HG03442 (cell line): ENCODE measurements around the gene EXD3.

Experiments
- ATAC-seq: cut with Tn5 transposase; IDR thresholded peaks from one replicate; pipeline ENCODE4 v1.9.1; 2021; ENCODE audit warnings: mild to moderate bottlenecking, moderate library complexity; ENCODE audit not compliant: unreplicated experiment

The EXD3 gene

DNA sequence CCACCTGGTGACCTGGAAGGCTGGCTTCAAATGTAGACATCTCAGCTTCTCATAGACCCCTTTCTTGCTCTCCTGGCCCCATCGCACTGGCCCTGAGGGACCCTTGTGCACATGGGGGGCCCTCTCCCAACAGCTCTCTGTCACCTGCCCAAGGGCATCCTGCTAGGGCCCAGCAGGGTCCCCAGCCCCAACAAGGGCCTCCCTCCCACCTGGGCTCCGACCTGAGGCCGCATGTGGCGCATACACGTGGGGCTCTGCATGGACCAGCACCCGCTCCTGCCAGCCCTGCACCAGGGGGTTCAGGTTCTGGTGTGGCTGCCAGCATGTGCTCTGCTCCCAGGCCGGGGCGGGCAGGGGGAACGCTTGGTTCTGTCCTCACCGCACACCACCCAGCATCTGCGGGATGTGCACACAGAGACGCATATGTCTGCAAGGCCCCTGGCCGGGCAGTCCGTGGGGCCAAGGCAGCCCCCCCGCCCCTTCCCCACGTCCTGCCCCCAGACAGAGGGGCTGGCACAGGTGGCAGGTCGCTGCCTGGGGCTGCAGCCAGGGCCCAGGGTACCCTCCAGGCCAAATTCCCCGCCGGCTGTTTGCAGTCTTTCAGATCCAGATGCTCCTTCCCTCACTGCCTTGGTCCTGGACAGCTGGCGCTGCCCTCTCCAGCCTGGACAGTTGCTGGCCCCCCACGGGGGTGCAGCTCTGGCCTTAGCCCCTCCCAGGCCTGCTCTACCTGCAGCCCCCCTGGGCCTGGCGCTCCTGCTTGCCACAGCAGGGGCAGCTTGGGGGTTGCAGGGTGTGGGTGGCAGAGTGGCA, 103.0 kb downstream of the EXD3 start:
- ATAC-seq: no peak

DNA sequence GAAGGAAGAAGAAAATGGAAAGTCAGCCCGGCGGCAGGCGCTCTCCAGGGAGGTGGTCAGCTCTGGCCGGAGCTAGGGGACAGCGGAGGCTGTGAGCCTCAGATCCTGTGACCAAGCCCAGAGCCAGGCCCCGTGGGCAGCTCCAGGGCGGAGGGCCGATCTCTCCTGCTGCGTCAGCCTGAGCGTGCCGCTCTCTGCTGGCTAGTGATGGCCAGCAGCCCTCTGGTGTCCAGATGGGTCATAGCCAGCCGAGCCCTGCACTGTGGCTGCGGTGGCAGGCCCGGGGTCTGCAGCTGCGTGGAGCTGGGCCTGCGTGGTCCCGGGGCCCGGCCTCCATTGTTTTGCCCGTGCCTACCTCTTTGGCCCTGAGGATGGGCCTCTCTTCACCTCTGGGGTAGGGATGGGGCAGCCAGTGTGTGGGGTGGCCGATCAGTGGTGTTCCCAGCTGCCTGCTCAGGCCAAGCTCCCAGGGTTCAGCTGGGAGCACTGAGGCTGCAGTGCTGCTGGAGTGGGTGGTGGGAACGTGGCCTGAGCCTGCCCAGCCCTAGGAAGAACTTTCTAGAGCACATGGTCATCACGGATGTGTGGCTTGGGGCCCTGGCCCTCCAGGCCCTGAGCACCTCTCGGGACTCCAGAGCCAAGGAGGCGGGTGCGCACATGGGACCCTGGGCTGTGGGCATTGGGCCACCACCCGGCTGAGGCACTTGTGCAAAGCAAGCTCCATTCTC, 103.8 kb downstream of the EXD3 start:
- ATAC-seq: no peak

DNA sequence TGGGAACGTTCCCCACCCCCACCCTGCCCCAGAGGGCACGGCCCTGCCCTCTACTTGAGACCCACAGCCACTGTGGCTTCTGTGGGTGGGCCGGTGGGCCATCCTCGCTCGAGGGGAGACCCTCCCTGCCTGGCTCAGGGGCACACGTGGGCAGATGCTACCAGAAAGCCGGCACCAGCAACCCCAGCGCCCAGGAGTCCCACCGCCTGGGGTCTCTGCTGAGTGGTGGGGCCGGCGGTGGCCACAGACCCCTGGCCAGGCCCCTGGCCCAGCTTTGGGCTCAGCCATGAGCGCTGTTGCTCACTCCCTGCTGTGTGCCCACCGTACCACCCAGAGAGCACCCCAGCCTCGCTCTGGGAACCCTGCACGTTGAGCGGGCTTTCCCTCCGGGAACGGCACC, 104.4 kb downstream of the EXD3 start:
- no peak for ATAC-seq

DNA sequence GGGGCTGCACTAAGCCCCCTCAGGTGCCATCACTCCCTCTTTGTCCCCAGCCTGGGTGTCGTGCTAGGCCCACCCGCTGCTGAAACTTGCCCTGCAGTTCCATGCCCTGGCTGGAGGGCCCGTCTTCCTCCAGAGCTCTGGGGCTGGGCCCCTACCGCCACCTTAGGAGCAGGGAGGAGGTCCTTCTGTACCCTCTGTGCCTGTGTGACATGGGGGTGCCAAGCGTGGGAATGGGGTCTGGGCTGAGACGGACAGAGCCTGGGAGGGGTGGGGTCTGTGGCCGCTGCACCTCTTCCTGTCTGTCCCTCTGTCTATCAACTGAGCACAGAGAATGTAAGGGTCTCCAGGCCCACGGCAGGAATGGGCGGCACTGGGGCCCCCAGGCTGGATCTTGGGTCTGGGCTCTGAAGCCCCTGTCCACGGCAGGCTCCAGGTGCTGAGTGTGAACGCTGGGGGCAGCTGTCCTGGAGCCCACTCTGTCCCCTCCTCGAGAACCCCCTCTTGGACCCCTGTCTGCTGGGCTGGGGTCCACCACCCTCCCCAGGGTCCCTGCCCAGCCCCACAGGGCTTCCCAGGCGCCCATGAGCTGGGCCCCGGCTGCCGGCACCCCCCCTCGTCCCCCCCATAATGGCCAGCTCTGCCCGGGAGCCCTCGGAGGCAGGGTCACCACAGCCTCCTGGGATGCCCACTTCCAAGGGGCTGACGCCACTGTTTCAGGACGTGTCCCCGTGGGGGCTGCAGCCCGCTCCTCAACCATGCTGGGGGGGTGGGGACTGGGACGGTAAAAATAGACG, 105.0 kb downstream of the EXD3 start:
- no peak for ATAC-seq

DNA sequence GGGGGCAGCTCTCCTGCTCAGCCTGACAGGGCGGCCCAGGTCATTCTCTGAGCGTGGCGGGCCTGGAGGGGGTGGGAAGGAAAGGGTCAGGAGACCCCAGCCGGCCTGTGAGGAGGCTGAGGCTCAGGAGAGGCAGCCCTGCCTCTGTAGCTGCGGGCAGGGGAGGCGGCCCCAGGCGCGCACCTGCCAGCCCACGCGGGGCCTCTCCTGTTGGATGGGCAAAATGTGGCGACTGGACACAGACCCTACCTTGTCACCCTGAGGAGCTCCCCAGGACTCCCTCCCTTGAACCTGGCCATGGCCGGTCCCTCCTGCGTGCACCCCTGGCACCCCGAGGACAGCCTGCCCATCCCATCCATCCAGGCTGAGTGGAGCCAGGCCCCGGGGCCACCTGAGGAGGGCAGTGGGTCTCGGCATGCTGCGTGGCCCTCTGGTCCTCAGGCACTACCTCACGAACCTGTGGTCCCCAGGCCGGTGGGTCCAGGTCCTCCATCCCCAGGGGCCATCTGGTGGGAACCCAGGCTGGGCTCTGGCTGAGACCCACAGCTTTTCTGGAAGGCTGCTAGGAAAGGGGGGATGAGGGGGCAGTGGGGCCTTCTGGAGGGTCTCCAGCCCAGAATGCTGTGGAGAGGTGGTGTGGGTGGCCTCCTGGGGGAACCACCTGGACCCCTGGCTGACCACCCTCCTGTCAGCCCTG, 105.8 kb downstream of the EXD3 start:
- ATAC-seq: no peak

DNA sequence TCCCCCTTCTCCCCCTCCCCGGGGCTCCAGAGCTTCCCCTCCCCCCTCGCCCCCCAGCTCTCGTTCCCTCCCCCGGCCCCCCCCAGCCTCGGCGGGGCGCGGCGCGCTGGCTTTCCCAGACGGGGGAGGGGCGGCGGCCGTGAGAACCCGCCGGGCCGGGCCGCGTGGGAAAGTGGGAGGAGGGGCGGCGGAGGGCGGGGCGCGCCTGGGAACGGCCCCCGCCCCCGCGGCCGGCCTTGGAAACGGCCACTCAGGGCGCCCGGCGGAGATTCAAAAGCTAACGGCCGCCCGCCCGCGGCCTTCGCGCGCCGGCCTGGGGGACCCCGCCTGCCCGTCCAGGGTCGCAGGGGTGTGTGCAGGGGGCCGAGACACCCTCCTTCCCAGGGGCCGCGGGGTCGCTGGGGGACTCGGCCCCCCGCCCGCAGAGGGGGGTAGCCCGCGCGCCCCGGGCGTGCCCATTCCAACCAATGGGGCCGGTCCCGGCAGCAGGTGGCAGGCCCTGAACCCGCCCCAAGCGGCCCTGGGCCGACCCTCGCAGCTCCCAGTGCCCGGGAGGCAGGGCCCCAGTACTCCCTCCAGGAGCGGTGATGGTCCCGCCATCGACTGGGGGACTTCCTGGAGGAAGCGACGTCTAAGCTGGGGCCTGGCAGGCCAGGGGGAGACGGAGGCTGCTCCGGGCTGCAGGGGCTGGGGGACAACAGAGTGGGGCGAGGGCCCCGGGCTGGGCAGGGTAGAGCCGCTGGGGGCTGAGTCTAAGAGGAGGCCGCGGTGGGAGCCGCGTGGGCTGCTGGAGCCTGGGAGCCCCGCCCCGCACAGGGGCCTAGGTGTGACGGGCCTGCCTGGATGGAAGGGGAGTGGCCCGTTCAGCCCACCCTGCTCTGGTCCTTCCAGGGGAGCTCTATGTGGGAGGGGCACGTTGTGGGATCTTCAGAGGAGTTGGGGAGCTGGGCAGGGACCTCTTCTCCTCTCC, 106.7 kb downstream of the EXD3 start:
- no peak for ATAC-seq

DNA sequence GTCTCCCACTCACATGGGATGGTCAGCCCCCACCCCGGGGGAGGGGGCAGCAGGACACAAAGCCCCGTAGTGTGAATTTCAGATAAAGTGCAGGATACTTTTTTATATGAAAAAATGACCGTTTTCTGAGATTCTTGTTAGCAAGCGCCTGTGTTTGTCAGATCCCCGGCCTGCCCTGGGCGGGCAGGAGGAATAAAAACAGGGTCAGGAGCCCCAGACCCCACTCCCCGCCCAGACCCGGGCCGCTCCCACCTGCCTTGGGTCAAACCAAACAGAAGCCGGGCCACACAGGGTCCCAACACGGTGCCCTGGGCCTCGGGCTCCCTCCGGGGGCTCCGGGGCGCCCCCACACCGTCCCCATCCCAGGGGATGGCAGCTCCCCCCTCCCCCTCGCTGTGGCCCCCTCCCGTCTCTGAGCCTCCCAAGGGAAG, 107.4 kb downstream of the EXD3 start:
- no peak for ATAC-seq

DNA sequence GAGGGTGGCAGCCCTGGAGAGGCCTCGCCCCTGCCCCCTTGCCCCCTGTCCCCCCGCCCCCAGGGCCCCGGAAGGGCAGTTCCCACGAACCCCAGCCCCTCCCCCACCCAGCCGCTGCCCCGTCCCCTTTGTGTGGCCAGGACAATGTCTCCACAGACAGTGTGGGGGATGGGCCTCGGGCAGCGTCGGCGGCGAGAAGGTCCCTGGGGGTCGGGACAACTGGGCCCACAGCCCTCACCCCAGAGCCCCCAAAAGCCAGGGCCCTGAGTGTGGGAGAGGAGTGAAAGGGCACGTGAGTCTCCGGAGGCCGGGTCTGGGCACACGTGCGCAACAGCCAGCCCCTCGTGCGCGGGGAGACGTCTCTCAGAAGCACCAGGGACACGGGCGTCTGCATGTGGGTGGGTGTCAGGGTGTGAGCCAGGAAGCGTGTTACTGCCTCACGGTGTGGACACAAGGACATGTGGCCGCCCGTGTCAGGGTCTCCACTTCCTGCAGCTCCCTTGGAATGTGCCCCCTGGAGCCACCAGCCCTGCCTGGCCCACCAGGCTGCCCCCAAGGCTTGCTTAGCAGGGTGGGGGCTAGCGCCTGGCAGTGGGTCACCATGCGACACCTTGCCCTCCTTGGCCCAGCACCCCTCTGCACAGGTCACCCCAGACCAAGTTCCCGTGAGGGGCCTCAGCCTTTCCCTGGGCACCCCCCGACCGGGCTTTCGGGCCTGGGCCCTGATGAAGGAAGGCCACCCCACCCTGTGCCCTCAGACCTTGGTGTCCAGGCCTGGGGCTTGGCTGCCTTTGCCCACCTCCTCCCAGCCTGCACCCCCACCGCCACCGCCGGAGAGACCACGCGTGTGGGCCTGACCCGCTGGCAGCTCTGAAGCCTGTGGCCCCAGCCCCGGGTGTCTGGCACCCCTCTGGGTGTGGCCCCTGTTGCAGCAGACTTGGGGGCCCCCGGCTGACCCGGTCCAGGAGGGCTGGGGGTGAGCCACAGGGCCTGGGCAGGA, 108.1 kb downstream of the EXD3 start:
- no peak for ATAC-seq

DNA sequence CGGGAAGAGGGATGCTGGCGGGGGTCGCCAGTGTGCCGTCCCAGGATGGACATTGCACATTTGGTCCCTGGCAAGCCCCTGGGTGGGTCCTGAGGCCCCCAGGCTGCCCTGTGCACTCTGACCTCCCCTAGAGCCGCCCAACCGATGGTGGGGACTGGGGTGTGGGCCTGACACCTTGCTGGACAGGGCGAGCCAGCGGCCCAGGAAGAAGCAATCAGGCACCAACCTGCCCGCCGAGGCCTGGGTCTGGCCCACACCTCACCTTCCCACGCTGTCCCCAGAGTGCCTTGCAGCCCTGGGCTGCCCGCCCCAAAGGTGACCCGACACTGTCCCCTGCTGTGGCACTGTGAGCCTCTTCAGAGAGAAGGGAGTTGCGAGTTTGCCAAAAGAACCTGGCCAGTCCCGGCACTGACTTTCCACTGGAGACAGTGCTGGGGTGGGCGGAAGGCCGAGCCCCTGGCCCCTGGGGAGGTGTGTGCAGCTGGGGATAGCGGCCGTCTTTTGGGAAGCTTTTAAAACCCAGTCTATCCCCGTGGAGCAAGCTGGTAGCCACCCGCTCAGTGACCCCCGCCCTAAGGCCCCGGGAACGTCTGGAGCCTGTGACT, 108.9 kb downstream of the EXD3 start:
- ATAC-seq: no peak

DNA sequence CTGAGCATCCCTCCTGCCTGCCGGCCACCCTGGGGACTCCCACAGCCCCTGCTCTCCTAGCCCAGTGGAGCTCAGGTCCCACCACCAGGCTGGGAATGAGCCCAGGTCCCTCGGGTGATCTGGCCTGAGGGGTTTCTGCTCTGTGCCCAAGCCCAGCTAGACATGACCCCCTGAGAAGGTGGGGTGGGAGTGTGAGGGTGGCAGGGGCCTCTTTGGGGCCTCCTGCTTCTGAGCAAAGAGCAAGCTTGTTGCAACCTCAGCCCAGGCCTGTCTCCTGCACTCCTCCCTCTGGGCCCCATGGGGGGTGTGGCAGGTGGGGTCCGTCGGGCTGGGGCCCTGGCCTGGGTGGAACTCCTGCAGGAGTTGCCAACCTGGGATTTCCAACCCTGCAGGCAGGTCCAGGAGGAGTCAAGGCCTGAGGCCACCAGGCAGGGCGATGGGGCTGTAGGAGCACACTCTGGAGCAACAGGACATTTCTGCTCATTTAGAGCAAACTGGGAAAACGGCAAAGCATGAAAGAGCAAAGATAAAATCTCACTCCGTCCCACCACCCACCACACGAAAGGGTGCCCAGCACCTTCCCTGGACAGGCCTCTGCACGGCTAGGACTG, 109.5 kb downstream of the EXD3 start:
- no peak for ATAC-seq

DNA sequence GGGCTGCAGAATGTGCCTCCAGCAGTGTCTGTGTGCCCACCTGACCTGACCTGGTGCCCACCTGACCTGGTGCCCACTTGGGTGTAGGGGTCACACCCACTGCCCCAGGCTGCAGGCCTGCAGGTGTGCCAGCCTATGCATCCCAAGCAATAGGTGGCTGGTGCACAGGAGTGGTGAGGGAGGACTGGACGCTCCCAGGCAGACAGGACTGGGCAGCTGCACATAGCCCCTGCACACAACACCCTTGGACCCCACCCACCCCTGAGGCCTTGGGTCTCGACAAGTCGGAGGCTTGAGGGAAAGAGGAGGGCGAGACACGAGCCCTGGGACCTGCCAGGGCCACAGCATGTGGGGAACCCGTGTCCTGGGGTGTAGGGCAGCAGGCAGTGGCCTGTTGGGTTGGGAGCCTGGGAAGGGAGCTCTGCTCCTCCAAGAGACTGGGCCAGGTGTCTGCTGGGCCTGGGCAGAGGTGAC, 110.1 kb downstream of the EXD3 start:
- ATAC-seq: no peak

DNA sequence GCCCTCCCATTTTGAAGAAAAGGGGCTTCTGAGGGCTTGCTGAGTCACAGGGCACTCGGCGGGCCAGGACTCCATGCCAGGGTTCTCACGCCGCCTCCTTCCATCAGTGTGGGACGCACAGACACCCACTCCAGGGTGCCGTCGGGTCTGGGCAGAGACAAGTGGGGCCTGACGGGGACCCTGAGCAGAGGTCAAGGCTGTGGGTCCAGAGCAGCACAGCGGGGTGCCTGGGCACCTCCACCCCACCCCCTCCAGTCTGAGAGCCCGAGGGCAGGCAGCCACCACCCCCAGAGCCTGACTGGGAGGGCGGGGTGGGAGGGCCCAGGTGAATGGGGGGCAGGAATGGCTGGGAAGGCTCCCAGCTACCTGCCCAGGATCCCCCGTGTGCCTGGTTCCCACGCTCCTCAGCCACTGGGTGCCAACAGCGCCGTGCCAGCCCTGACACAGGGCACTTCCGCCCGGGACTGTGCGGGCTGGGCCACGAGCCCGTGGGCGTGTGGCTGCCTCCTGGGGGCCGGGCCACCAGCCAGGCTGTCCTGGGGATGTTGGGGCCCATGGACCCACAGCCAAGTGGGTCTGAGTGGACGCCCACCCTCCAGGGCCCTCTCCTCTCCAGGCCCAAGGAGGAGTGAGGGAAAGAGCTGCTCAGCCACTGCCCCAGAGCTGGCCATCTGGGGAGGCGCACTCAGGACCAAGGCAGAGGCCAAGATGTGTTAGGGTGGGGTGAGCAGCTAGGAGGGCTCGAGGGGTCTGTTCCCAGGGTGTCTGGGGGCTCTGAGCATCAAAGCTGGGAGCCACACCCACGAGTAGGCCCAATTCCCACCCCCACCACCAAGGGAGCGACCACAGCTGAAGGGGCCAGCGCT, 110.7 kb downstream of the EXD3 start:
- no peak for ATAC-seq

DNA sequence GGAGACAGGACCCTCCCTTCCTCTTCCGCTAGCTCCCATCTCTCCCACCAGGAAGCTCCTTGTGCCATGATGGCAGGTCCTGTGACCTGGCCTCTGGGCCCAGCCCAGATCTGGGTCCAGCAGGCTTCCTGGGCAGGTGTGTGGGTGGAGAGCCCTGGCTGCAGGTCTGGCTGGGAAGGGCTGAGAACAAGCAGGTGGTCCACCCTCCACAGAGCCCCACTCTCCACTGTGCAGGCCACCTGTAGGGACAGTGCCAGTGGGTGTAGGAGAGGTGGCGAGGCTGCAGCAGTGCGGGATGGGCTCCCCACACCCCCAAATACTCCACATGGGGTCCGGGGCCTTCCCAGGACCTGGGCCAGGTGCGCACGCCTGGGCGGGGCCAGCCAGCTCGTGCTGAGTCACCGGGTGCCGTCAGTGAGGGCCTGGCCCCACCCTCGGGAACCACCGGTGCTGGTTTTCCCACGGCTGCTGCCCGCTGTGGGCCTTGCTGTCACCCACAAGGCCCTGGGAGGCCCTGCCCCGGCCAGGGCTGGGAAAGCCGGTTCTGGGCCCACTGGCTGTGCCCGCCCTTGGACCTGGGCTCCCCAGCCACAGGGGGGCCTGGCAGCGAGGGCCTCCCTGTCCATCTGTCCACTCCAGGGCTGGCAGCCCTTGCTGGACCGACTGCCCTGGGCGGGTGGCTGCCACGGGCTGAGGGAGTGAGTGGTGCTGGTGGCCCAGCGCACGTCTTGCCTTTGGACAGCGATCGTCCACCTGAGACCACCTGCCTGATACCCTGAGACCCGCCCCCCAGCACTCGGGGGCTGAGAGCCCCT, 111.6 kb downstream of the EXD3 start:
- no peak for ATAC-seq

DNA sequence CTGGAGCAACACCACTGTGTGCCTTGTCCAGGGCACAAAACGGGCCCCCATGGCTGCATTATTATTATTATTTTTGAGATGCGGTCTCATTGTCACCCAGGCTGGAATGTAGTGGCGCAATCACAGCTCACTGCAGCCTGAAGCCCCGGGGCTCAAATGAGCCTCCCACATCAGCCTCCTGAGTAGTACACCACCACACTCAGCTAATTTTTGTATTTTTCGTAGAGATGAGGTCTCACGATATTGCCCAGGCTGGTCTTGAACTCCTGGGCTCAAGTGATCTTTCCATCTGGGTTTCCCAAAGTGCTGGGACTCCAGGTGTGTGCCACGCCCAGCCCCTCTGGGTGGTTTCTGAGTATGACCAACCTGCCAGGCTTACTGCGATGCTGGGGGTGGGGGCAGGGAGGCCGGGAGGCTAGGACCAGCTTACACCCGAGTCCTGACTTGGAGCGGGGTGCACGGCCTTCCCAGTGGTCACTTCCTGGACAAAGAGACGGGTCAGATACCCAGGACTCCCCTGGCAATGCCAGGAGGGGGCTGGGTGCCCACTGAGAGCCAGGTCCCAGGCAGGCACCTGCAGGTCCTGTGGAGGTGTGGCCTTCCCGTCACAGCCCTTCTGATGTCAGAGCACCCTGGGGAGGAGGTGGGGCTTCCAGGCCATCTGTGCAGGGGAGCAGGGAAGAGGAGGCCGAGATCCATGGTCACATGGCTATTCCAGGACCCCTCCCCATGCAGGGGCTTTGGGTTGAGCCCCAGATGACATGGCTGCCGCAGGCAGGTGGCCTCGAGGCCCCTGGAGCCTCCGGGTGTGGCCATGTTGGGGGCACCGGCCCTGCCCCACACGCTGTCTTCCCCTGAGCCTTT, 112.5 kb downstream of the EXD3 start:
- ATAC-seq: no peak
